HepG2 (cell line): ENCODE measurements around the gene RNPEPL1. TPM values are rescaled to one million over a fixed set of nuclear protein-coding genes. Genes with fewer than 3 reads are reported as not detected.

Experiments used
- CBX5 ChIP-seq: sonication (generic); formaldehyde crosslinking; IDR thresholded peaks from 2 replicates; pipeline ENCODE4 v1.4.0; 2020; ENCODE audit warnings: missing genetic modification reagents, borderline replicate concordance
- FOXA1 ChIP-seq, 2 experiments: fragments of 450-650 bp in 1 of 2; sonication (generic) in 1 of 2; formaldehyde crosslinking in 1 of 2; IDR thresholded peaks; 2 replicates each; pipeline versions ENCODE4 v1.4.0 to v1.6.1; 2016 to 2020; ENCODE audit warnings: missing genetic modification reagents in 1 of 2
- HES4 ChIP-seq: sonication (generic); formaldehyde crosslinking; IDR thresholded peaks from 2 replicates; pipeline ENCODE4 v1.9.0; 2021; ENCODE audit warnings: mild to moderate bottlenecking, missing genetic modification reagents, borderline replicate concordance
- NFYB ChIP-seq: sonication (generic); formaldehyde crosslinking; IDR thresholded peaks from 2 replicates; pipeline ENCODE4 v1.4.0; 2020; ENCODE audit warnings: missing genetic modification reagents
- NPAS2 ChIP-seq: sonication (generic); formaldehyde crosslinking; IDR thresholded peaks from 2 replicates; pipeline ENCODE4 v1.8.0; 2022; ENCODE audit warnings: mild to moderate bottlenecking, missing genetic modification reagents, borderline replicate concordance
- PAWR ChIP-seq: sonication (generic); formaldehyde crosslinking; IDR thresholded peaks from 2 replicates; pipeline ENCODE4 v1.4.0; 2020; ENCODE audit warnings: missing genetic modification reagents, mild to moderate bottlenecking, borderline replicate concordance
- PCBP1 ChIP-seq: fragments of 200-400 bp; formaldehyde crosslinking; IDR thresholded peaks from 2 replicates; pipeline ENCODE4 v1.6.1; 2017; ENCODE audit warnings: mild to moderate bottlenecking, low read depth, low read length, borderline replicate concordance
- POLR2AphosphoS2 ChIP-seq: IDR thresholded peaks from 2 replicates; pipeline ENCODE4 v1.6.1; 2011; ENCODE audit warnings: low read depth, low read length, improper control_type of control experiment
- PTBP1 ChIP-seq: fragments of 200-400 bp; formaldehyde crosslinking; IDR thresholded peaks from 2 replicates; pipeline ENCODE4 v1.6.1; 2018; ENCODE audit warnings: low read length, low read depth; ENCODE audit not compliant: poor library complexity, severe bottlenecking
- U2AF2 ChIP-seq: fragments of 200-400 bp; formaldehyde crosslinking; IDR thresholded peaks from 2 replicates; pipeline ENCODE4 v1.6.1; 2017; ENCODE audit warnings: low read depth, mild to moderate bottlenecking, low read length
- ZFP36L2 ChIP-seq: sonication (generic); formaldehyde crosslinking; IDR thresholded peaks from 2 replicates; pipeline ENCODE4 v1.4.0; 2020; ENCODE audit warnings: missing genetic modification reagents
- ZNF275 ChIP-seq: sonication (generic); formaldehyde crosslinking; IDR thresholded peaks from 2 replicates; pipeline ENCODE4 v1.8.0; 2022; ENCODE audit warnings: missing genetic modification reagents, mild to moderate bottlenecking, inconsistent platforms, borderline replicate concordance
- ZNF296 ChIP-seq: sonication (generic); formaldehyde crosslinking; conservative IDR thresholded peaks from 2 replicates; pipeline ENCODE4 v1.5.0; 2020; ENCODE audit warnings: mild to moderate bottlenecking, missing genetic modification reagents
- ZNF703 ChIP-seq: sonication (generic); formaldehyde crosslinking; IDR thresholded peaks from 2 replicates; pipeline ENCODE4 v1.5.1; 2020; ENCODE audit warnings: missing genetic modification reagents, mild to moderate bottlenecking, moderate library complexity, borderline replicate concordance
- ZNF792 ChIP-seq: IDR thresholded peaks from 2 replicates; pipeline ENCODE4 v1.6.1; 2016
- polyA plus RNA-seq, 8 experiments: library from polyadenylated mRNA; depleted of rRNA in 3 of 8; stranded (reverse) in 7 of 8; unstranded in 1 of 8; fragments of >200 nt; fragmentation: Illumina TruSeq in 4 of 8; extraction: Trizol in 4 of 8; gene quantifications; 2 replicates each; pipeline versions ENCODE4 v1.2.1 to v1.2.3, GENCODE V29; 2011 to 2016; ENCODE audit warnings: low read depth in 4 of 8, missing spikeins in 1 of 8, mixed read lengths in 1 of 8; ENCODE audit not compliant: insufficient read depth in 1 of 8
- total RNA-seq, 5 experiments: library from RNA; depleted of rRNA; stranded (reverse); fragments of >200 nt; fragmentation: Illumina TruSeq; extraction: Trizol; gene quantifications; 2 replicates each; pipeline ENCODE4 v1.2.3, GENCODE V29; 2016; ENCODE audit warnings: low read depth in 1 of 5
- TF ChIP-seq, protein P1 (sequence below), 2 experiments: fragments of 450-650 bp in 1 of 2; sonication (generic) in 1 of 2; formaldehyde crosslinking; IDR thresholded peaks; 2 replicates each; pipeline versions ENCODE4 v1.5.0 to v1.8.0; 2020 to 2022; ENCODE audit warnings: mild to moderate bottlenecking in 1 of 2, missing genetic modification reagents in 1 of 2
- TF ChIP-seq, protein P2 (sequence below): sonication (generic); formaldehyde crosslinking; IDR thresholded peaks from 2 replicates; pipeline ENCODE4 v1.5.0; 2020; ENCODE audit warnings: mild to moderate bottlenecking, missing genetic modification reagents
- TF ChIP-seq, protein P3 (sequence below): sonication (generic); formaldehyde crosslinking; IDR thresholded peaks from 2 replicates; pipeline ENCODE4 v1.4.0; 2020; ENCODE audit warnings: missing genetic modification reagents, mild to moderate bottlenecking, borderline replicate concordance

The RNPEPL1 gene
- total and polyA plus RNA-seq, 2 of the 13 experiments (the other 11 are each of a cell fraction or from before 2014, with no cell fraction given), result 13.0 to 18.0 TPM

DNA sequence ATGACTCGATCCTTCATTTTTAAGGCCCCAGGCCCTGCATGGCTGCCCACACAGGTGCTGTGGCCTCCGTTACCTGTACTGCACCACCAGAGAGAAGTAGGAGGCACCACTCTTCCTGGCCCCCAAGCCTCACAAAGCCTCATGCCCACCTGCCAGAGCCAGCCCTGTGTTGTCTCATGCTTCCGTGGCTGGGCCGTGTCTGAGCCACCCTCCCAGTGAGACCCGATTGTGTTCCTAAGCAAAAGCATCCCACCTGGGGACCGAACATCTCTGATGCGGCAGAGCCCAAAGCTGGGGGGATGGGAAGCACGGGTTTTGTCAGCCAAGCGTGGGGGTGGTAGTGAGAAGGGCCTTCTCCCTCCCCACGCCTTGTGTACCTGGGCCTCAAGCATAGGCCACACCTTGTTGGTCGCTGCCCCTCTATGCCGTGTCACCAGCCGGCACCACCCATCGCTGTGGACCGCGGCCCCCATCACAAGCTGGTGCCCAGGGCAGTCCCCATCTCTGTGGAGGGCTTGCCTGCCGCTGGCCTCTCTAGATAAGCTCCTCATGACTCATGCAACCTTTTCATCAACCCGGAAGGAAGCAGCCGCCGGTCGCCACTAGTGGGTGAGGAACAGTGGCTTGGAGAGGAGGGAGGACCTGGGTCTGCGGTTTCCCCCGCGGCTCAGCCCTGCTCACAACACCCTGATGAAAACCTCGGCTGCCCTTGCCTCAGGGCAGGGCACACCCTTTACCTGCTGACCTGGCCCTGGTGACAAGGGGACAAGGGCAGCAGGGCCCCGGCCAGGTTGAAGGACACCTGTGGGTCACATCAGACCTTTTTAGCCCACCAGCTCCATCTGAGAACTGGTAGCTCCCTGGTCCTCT, 2.7 kb upstream of the RNPEPL1 start (continued):
- TF ChIP-seq HES4 (CRISPR knock-in tag), result no peak
- no peak; the same call in 1 of the 2 replicates for TF ChIP-seq ZNF792
- no peak for TF ChIP-seq NPAS2
- no peak for TF ChIP-seq PTBP1
- peak; percentile 29; the same call in 1 of the 2 replicates for TF ChIP-seq CBX5
- TF ChIP-seq FOXA1 (IDR thresholded peaks at IDR 0.05), result no peak
- peak; percentile 50 for TF ChIP-seq FOXA1 (CRISPR knock-in tag; IDR thresholded peaks at IDR 0.05)
- TF ChIP-seq, protein P1, sequence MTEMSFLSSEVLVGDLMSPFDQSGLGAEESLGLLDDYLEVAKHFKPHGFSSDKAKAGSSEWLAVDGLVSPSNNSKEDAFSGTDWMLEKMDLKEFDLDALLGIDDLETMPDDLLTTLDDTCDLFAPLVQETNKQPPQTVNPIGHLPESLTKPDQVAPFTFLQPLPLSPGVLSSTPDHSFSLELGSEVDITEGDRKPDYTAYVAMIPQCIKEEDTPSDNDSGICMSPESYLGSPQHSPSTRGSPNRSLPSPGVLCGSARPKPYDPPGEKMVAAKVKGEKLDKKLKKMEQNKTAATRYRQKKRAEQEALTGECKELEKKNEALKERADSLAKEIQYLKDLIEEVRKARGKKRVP (CRISPR knock-in tag; IDR thresholded peaks at IDR 0.05), result peak in 1 of 2 experiments; percentile 97; a peak in 2 of 4 replicates
- TF ChIP-seq, protein P2, sequence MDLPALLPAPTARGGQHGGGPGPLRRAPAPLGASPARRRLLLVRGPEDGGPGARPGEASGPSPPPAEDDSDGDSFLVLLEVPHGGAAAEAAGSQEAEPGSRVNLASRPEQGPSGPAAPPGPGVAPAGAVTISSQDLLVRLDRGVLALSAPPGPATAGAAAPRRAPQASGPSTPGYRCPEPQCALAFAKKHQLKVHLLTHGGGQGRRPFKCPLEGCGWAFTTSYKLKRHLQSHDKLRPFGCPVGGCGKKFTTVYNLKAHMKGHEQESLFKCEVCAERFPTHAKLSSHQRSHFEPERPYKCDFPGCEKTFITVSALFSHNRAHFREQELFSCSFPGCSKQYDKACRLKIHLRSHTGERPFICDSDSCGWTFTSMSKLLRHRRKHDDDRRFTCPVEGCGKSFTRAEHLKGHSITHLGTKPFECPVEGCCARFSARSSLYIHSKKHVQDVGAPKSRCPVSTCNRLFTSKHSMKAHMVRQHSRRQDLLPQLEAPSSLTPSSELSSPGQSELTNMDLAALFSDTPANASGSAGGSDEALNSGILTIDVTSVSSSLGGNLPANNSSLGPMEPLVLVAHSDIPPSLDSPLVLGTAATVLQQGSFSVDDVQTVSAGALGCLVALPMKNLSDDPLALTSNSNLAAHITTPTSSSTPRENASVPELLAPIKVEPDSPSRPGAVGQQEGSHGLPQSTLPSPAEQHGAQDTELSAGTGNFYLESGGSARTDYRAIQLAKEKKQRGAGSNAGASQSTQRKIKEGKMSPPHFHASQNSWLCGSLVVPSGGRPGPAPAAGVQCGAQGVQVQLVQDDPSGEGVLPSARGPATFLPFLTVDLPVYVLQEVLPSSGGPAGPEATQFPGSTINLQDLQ, result no peak
- no peak for TF ChIP-seq U2AF2
- peak; percentile 84 for TF ChIP-seq PCBP1
- TF ChIP-seq PAWR, result no peak
- TF ChIP-seq ZNF296 (CRISPR knock-in tag), result 0 out of 2 replicates have a peak, but pooled peaks have one; percentile 28
- no peak; the same call in 1 of the 2 replicates for TF ChIP-seq ZNF703 (CRISPR knock-in tag)
- TF ChIP-seq, protein P3, sequence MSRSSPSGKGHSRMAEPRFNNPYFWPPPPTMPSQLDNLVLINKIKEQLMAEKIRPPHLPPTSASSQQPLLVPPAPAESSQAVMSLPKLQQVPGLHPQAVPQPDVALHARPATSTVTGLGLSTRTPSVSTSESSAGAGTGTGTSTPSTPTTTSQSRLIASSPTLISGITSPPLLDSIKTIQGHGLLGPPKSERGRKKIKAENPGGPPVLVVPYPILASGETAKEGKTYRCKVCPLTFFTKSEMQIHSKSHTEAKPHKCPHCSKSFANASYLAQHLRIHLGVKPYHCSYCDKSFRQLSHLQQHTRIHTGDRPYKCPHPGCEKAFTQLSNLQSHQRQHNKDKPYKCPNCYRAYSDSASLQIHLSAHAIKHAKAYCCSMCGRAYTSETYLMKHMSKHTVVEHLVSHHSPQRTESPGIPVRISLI, result 0 out of 2 replicates have a peak, but pooled peaks have one; percentile 12
- TF ChIP-seq POLR2AphosphoS2, result no peak
- 0 out of 2 replicates have a peak, but pooled peaks have one; percentile 5 for TF ChIP-seq NFYB (CRISPR knock-in tag)
- TF ChIP-seq ZNF275 (CRISPR knock-in tag), result peak; percentile 14; the same call in 1 of the 2 replicates
- TF ChIP-seq ZFP36L2 (CRISPR knock-in tag), result no peak
